ENCODE data around the gene MGA. TPM values are rescaled to one million over a fixed set of nuclear protein-coding genes. Genes with fewer than 3 reads are reported as not detected.

The MGA gene
- 10 to 100 TPM; 28.8 to 45.5 TPM for total RNA-seq

GRCh38 chr15:41660235-41661077, at the start of gene MGA:
Gene MGA (plus strand): TSS chr15:41660405.
- H3K9me3 ChIP-seq = no peaks in the 10 kb centered on the region
- peak within 1 kb of the TSS; percentile 18 to 87 (median 70) for H3K27ac ChIP-seq
- WGBS, 2 donors = 3 to 7% methylated on average over 12 to 93 of the region's 93 CpGs
- peak; percentile 85 to 92 (median 90) for DNase-seq
- peaks cover 26% of the 10 kb centered on the region for H3K4me1 ChIP-seq
- intact Hi-C loops (cut with DNase I) = no loop called here
- TF ChIP-seq, protein P1, sequence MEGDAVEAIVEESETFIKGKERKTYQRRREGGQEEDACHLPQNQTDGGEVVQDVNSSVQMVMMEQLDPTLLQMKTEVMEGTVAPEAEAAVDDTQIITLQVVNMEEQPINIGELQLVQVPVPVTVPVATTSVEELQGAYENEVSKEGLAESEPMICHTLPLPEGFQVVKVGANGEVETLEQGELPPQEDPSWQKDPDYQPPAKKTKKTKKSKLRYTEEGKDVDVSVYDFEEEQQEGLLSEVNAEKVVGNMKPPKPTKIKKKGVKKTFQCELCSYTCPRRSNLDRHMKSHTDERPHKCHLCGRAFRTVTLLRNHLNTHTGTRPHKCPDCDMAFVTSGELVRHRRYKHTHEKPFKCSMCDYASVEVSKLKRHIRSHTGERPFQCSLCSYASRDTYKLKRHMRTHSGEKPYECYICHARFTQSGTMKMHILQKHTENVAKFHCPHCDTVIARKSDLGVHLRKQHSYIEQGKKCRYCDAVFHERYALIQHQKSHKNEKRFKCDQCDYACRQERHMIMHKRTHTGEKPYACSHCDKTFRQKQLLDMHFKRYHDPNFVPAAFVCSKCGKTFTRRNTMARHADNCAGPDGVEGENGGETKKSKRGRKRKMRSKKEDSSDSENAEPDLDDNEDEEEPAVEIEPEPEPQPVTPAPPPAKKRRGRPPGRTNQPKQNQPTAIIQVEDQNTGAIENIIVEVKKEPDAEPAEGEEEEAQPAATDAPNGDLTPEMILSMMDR (IDR thresholded peaks at IDR 0.05) = peak in 2 of 7 experiments; percentile 8
- peak; percentile 23 to 59 (median 41) for TF ChIP-seq POLR2A (IDR thresholded peaks at IDR 0.05)
- H3K36me3 ChIP-seq (replicated peaks in 1 of 2; ENCODE audit: insufficient read depth in 1 of 2, low read depth in 2 of 2) = no peaks in the 10 kb centered on the region
- H3K27me3 ChIP-seq = no peaks in the 10 kb centered on the region
- peak; percentile 87 for ATAC-seq
- H3K4me3 ChIP-seq = peak within 1 kb of the TSS; percentile 5 to 7

GRCh38 chr15:41620536-41621199, 39.5 kb upstream of the MGA start:
- TF ChIP-seq, protein P1 (IDR thresholded peaks at IDR 0.05) = no peak
- TF ChIP-seq POLR2A (IDR thresholded peaks at IDR 0.05) = no peak
- Histone ChIP-seq H3K27me3 (no peaks in the 10 kb centered on the region), H3K27ac (peak overlapping the region; percentile 59 to 81 (median 77)), H3K4me1 (peaks cover 18% of the 10 kb centered on the region), H3K4me3 (peak overlapping the region in 1 of 2 donors; percentile 18), H3K36me3 (replicated peaks in 1 of 2; ENCODE audit: insufficient read depth in 1 of 2, low read depth in 2 of 2) (no peaks in the 10 kb centered on the region), H3K9me3 (no peaks in the 10 kb centered on the region)
- no peak for ATAC-seq
- DNase-seq = peak in 1 of 4 donors; percentile 69
- intact Hi-C loops (cut with DNase I) = no loop called here
- 17 to 19% methylated on average over 18 of the region's 18 CpGs for WGBS, 2 donors

DNA sequence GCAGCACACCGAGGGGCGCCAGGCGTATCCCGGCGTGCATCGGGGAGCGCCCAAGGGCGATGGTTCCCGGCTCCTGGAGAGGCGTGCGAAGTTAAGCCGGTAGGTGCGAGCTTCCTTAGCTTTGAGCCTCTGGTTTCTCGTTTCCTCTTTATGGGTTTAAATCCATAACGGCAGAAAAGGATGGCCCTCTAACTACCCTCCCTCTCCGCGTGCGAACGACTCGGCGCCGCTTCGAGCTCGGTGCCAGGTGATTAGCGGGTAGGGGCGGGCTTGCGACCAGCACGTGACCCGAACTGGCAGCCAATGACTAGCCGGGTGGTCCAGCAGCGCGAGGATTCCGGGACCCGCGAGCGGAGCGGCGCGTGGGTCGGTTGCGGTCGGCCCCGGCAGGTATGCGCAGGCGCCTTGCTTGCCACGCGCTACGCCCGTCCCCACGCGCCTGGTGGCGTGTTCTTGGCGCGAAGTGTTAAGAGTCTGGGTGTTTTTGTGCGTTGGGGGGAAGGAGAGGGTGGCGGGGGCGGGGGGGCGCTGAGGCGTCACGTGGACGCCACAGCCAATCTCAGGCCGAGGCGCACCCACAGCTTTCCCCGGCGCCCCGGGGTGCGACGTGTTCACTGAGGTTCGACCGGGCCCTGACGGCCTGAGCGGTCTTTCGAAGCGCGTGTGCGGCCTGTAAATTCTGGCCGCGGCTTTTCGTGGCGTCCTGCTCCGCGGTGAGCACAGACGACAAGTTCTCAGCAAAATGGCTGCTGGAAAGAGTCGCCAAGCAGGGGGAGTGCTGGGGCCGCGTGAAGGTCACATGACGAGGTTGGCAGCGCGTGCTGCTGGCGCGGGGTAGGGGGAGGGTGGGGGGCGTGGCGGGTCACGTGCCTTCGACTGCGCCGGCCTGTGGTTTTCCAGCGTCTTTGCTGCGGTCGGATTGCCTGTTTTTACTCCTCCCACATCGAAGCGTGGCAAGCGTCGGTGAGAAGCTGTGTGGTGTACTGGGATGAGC, 38.7 kb upstream of the MGA start:
- Histone ChIP-seq H3K27ac (peak overlapping the region; percentile 59 to 81 (median 77)), H3K27me3 (no peaks in the 10 kb centered on the region), H3K9me3 (no peaks in the 10 kb centered on the region), H3K4me1 (peaks cover 18% of the 10 kb centered on the region), H3K4me3 (peak overlapping the region in 1 of 2 donors; percentile 18), H3K36me3 (replicated peaks in 1 of 2; ENCODE audit: insufficient read depth in 1 of 2, low read depth in 2 of 2) (no peaks in the 10 kb centered on the region)
- peak; percentile 80 to 86 (median 84) for DNase-seq
- ATAC-seq = peak; percentile 86
- intact Hi-C loops (cut with DNase I) = no loop called here
- WGBS, 2 donors = 0 to 3% methylated on average over 26 to 104 of the region's 104 CpGs
- TF ChIP-seq, protein P1 (IDR thresholded peaks at IDR 0.05) = no peak
- TF ChIP-seq POLR2A (IDR thresholded peaks at IDR 0.05) = peak in 2 of 3 donors; percentile 23 to 37

GRCh38 chr15:41622901-41623300, 37.3 kb upstream of the MGA start:
- peaks cover 18% of the 10 kb centered on the region for H3K4me1 ChIP-seq
- 57 to 59% methylated on average over 4 of the region's 4 CpGs for WGBS, 2 donors
- no peaks in the 10 kb centered on the region for H3K9me3 ChIP-seq
- no peak for TF ChIP-seq POLR2A (IDR thresholded peaks at IDR 0.05)
- intact Hi-C loops (cut with DNase I) = no loop called here
- no peaks in the 10 kb centered on the region for H3K36me3 ChIP-seq (replicated peaks in 1 of 2; ENCODE audit: insufficient read depth in 1 of 2, low read depth in 2 of 2)
- H3K27ac ChIP-seq = no peak overlapping the region
- no peak overlapping the region for H3K4me3 ChIP-seq
- DNase-seq (no peak), ATAC-seq (no peak)
- H3K27me3 ChIP-seq = no peaks in the 10 kb centered on the region
